ENCODE measurements around the gene DLX3.

The DLX3 gene

GRCh38 chr17:49965524-49965909, 29.5 kb downstream of the DLX3 start:
- H3K9me3 ChIP-seq (ENCODE audit: insufficient read depth, low read length, severe bottlenecking), result no peaks in the 10 kb centered on the region
- H2AFZ ChIP-seq (ENCODE audit: low read depth, low read length), result no peak overlapping the region
- H3K36me3 ChIP-seq (ENCODE audit: insufficient read depth, low read length), result no peaks in the 10 kb centered on the region
- no peak for TF ChIP-seq CTCF (IDR thresholded peaks at IDR 0.05; ENCODE audit: borderline replicate concordance, extremely low read depth, low read length, poor library complexity, severe bottlenecking)
- TF ChIP-seq EZH2 (IDR thresholded peaks at IDR 0.05; ENCODE audit: borderline replicate concordance, low read depth, low read length, severe bottlenecking), result no peak
- peaks cover 8% of the 10 kb centered on the region for H3K27me3 ChIP-seq (ENCODE audit: insufficient read depth, low read length, poor library complexity)
- H3K4me3 ChIP-seq (ENCODE audit: low read depth in 1 of 2, low read length in 2 of 2), result no peak overlapping the region
- H3K9ac ChIP-seq (ENCODE audit: low read depth, low read length), result no peak overlapping the region
- H3K4me2 ChIP-seq (ENCODE audit: insufficient read depth, low read length), result no peak overlapping the region
- no peaks in the 10 kb centered on the region for H3K79me2 ChIP-seq (ENCODE audit: insufficient read depth, low read length)
- no peaks in the 10 kb centered on the region for H4K20me1 ChIP-seq (ENCODE audit: insufficient read depth, low read length)
- no peak overlapping the region for H3K27ac ChIP-seq (ENCODE audit: low read length)
- H3K4me1 ChIP-seq (ENCODE audit: insufficient read depth, low read length), result no peaks in the 10 kb centered on the region
- ATAC-seq (ENCODE audit: insufficient read depth, low read depth), result no peak
- no peak for DNase-seq

DNA sequence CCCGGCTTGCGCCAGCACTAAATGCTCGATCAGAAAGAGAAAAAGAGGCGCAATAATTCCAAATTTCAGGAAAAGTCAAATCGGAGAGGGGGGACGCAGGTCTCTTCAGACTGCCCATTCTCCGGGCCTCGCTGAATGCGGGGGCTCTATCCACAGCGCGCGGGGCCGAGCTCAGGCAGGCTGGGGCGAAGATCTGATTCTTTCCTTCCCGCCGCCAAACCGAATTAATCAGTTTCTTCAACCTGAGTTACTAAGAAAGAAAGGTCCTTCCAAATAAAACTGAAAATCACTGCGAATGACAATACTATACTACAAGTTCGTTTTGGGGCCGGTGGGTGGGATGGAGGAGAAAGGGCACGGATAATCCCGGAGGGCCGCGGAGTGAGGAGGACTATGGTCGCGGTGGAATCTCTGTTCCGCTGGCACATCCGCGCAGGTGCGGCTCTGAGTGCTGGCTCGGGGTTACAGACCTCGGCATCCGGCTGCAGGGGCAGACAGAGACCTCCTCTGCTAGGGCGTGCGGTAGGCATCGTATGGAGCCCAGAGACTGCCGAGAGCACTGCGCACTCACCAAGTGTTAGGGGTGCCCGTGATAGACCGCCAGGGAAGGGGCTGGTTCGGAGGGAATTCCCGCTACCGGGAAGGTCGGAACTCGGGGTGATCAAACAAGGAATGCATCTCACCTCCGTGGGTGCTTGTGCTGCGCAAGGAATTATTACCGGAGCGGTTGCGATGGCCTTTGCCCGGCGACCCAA, 30.1 kb downstream of the DLX3 start:
- no peaks in the 10 kb centered on the region for H3K36me3 ChIP-seq (ENCODE audit: insufficient read depth, low read length)
- H3K4me1 ChIP-seq (ENCODE audit: insufficient read depth, low read length), result no peaks in the 10 kb centered on the region
- TF ChIP-seq EZH2 (IDR thresholded peaks at IDR 0.05; ENCODE audit: borderline replicate concordance, low read depth, low read length, severe bottlenecking) (no peak), CTCF (IDR thresholded peaks at IDR 0.05; ENCODE audit: borderline replicate concordance, extremely low read depth, low read length, poor library complexity, severe bottlenecking) (no peak)
- no peaks in the 10 kb centered on the region for H3K9me3 ChIP-seq (ENCODE audit: insufficient read depth, low read length, severe bottlenecking)
- DNase-seq (no peak), ATAC-seq (ENCODE audit: insufficient read depth, low read depth) (no peak)
- H3K4me3 ChIP-seq (ENCODE audit: low read depth in 1 of 2, low read length in 2 of 2), result no peak overlapping the region
- H3K4me2 ChIP-seq (ENCODE audit: insufficient read depth, low read length), result no peak overlapping the region
- no peaks in the 10 kb centered on the region for H3K79me2 ChIP-seq (ENCODE audit: insufficient read depth, low read length)
- H3K27ac ChIP-seq (ENCODE audit: low read length), result no peak overlapping the region
- no peaks in the 10 kb centered on the region for H4K20me1 ChIP-seq (ENCODE audit: insufficient read depth, low read length)
- peaks cover 7% of the 10 kb centered on the region for H3K27me3 ChIP-seq (ENCODE audit: insufficient read depth, low read length, poor library complexity)
- H3K9ac ChIP-seq (ENCODE audit: low read depth, low read length), result no peak overlapping the region
- H2AFZ ChIP-seq (ENCODE audit: low read depth, low read length), result no peak overlapping the region

- ATAC-seq (ENCODE audit: insufficient read depth, low read depth), result no peak
- H3K9me3 ChIP-seq (ENCODE audit: insufficient read depth, low read length, severe bottlenecking), result no peaks in the 10 kb centered on the region
- H3K79me2 ChIP-seq (ENCODE audit: insufficient read depth, low read length), result no peaks in the 10 kb centered on the region
- no peaks in the 10 kb centered on the region for H3K36me3 ChIP-seq (ENCODE audit: insufficient read depth, low read length)
- DNase-seq, result no peak
- no peak overlapping the region for H3K9ac ChIP-seq (ENCODE audit: low read depth, low read length)
- H3K4me1 ChIP-seq (ENCODE audit: insufficient read depth, low read length), result no peaks in the 10 kb centered on the region
- TF ChIP-seq EZH2 (IDR thresholded peaks at IDR 0.05; ENCODE audit: borderline replicate concordance, low read depth, low read length, severe bottlenecking) (no peak), CTCF (IDR thresholded peaks at IDR 0.05; ENCODE audit: borderline replicate concordance, extremely low read depth, low read length, poor library complexity, severe bottlenecking) (no peak)
- H3K4me2 ChIP-seq (ENCODE audit: insufficient read depth, low read length), result no peak overlapping the region
- no peaks in the 10 kb centered on the region for H4K20me1 ChIP-seq (ENCODE audit: insufficient read depth, low read length)
- H3K27ac ChIP-seq (ENCODE audit: low read length), result no peak overlapping the region
- peaks cover 7% of the 10 kb centered on the region for H3K27me3 ChIP-seq (ENCODE audit: insufficient read depth, low read length, poor library complexity)
- H3K4me3 ChIP-seq (ENCODE audit: low read depth in 1 of 2, low read length in 2 of 2), result no peak overlapping the region
- no peak overlapping the region for H2AFZ ChIP-seq (ENCODE audit: low read depth, low read length)
Measured at GRCh38 chr17:49964303-49964768, 30.7 kb downstream of the DLX3 start.

Measured in DND-41 (cell line).